IPS-18c (cell line): ENCODE results near the gene CDC20B.

Source experiments
- H3K4me3 ChIP-seq: 2 replicates; pipeline ENCODE4 v1.7.0; 2013; ENCODE audit warnings: low read depth, mild to moderate bottlenecking, low read length, moderate library complexity; ENCODE audit not compliant: insufficient read depth
- H3K9me3 ChIP-seq: one replicate; pipeline ENCODE4 v1.6.1; 2013; ENCODE audit warnings: mild to moderate bottlenecking, low read length, moderate library complexity; ENCODE audit not compliant: control insufficient read depth, insufficient read depth

CDC20B gene

DNA sequence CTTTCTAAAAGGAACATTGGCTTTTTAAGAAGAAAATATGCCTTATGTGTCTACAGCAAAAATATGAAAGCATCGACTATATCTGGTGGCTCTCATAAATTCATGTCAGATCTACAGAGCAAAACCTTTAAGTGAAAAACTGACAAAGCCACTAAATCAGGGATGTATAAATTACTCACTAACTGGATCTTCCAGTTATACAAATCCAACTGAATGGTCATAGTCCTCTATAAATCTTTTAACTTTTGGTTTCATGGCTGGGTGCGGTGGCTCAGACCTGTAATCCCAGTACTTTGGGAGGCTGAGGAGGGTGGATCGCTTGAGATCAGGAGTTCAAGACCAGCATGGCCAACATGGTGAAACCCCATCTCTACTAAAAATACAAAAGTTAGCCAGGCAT lies 99.8 kb downstream of the CDC20B start:
- Histone ChIP-seq H3K9me3 (peaks cover 2% of the 10 kb centered on the region), H3K4me3 (no peak overlapping the region)

DNA sequence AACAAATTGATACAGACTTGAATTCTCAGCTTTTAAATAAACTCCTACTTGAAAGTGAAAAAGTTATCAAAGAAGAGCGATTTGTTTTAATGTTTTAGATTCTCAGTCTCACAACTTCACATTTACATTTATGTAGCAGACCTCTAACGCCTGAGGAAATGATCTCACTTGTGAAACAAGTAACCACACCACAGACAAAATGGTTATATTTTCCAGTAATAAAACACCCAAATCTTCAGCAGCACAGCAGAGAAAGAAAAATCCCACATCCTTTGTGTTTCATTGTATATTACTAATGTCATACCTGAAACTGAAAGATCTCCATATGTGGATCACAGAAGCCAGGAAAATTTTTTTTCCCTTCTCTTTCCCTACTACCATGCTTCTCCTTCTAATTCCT lies 100.3 kb downstream of the CDC20B start:
- H3K4me3 ChIP-seq = no peak overlapping the region
- H3K9me3 ChIP-seq = peaks cover 2% of the 10 kb centered on the region

DNA sequence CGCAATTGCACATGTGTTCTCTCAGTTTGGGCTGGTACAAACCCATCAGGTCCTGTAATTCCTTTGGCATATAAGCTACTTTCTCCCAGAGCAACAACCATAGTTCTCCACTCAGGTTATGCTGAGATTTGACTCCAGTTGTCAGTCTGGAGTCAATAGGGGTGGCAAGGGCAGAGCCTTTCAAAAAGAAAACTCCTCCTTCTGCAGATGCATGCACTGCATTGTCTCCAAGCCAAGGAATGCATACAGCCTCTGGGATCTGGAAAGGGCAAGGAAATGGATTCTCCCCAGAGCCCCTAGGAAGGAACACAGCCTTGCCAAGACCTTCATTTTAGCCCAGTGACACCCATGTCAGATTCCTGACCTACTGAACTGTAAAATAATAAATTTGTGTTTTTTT lies 101.6 kb downstream of the CDC20B start:
- peaks cover 2% of the 10 kb centered on the region for H3K9me3 ChIP-seq

DNA sequence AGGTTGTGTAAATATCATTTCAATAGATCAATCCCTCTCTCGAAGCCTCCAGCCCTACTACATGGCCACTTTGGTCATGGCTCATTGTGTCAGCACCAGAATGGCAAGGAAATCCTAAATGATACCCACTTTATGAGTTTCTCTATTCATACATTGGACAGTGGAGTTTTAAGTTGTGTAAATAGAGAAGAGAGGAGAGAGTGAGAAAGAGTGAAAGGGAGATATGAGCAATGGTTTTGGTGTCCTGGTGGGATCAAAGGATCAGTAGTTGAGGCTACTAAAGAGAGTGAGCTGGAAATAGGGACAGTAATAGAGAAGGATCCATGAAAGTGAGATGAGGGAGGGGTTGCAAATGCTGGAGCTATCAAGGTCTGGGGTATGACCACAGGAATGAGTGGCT lies 102.0 kb downstream of the CDC20B start:
- H3K4me3 ChIP-seq = no peak overlapping the region

More for the DNA sequence above, 101.6 kb downstream of the CDC20B start:
- no peak overlapping the region for H3K4me3 ChIP-seq

DNA sequence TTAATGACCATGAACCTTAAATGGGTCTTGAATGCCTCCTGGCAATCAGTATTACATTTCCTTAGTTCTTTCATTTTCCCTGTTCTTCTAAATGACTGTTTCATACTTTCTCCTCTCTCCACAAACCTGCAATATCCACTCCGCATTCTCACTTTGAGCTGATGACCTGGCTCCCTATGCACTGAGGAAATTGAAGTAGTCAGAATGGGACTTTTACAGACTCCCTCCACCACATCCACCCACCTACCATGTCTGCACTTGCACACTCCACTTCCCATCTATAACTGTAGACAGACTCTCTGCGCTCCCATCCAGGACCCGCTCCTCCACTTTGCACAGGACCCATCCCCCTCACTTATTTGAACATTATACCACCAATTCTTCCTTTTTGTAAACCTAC lies 106.7 kb downstream of the CDC20B start:
- peaks cover 2% of the 10 kb centered on the region for H3K9me3 ChIP-seq

More for the DNA sequence above, 102.0 kb downstream of the CDC20B start:
- peaks cover 2% of the 10 kb centered on the region for H3K9me3 ChIP-seq

DNA sequence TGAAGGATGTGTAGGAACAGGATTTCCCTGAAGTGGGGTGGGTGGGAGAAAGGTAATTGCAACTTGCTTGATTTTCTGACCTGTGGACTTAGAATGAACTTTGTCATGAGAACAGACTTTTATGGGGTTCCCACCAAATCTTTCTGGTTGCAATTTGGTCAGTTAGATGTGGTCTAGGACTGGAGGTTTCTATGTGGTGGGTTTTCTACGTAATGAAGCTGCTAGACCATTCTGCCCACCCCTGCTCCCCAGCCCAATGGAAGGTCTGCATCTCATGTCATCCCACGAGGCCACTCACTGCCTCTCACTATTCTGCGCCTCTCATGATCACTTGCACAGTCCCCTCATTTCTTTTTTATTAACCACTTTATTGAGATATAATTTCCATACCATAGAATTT lies 108.5 kb downstream of the CDC20B start:
- Histone ChIP-seq H3K4me3 (no peak overlapping the region), H3K9me3 (peaks cover under 1% of the 10 kb centered on the region)

More for the DNA sequence above, 106.7 kb downstream of the CDC20B start:
- H3K4me3 ChIP-seq = no peak overlapping the region

DNA sequence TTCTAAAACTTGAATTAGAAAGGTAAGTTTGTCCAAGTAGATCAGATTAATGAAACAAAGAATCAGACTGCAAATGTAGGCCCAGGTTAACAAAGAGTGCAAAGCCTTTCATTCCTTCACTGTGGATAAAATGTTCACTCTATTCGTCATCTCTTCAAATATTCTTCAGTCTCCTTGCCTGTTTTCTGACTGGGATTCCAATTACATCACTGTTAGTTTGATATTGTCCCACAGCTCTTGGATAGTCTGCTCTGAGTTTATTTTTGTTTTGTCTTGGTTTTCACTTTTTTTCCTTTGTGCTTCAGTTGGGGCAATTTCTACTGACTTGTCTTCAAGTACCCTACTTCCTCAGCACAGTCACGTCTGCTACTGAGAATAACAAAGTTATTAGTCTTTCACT lies 109.1 kb downstream of the CDC20B start:
- H3K4me3 ChIP-seq = no peak overlapping the region
- H3K9me3 ChIP-seq = no peaks in the 10 kb centered on the region

DNA sequence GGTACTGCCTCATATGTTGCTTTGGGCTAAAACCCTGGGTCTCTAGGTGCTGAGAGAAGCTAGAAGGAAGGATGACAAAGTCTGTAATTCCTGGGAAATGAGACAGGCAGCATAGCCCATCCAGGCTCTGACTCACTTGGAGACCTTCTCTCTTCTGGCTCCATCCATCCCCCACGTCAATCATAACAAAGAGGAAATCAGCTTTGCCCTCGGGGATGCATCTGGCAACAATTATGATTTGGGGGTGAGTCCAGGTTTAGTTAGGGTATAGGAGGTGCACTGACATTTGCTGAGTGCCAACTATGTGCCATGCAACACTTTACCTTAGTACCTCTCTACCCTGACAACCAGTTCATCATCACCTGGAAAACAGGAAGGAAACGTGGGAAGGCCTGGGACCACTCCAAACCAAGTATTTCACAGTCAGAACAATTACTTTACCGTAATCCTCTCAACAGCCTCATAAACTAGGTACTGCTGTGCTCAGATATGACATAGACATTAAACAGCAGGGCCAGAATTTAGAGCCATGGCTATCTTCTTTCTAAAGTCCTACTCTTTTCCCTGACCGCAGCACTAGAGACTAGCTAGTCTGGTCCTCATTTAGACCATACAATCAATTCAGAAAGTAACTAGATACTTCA lies 109.6 kb downstream of the CDC20B start:
- Histone ChIP-seq H3K9me3 (no peaks in the 10 kb centered on the region), H3K4me3 (no peak overlapping the region)
